ENCODE measurements around the gene PLB1.

The PLB1 gene

DNA sequence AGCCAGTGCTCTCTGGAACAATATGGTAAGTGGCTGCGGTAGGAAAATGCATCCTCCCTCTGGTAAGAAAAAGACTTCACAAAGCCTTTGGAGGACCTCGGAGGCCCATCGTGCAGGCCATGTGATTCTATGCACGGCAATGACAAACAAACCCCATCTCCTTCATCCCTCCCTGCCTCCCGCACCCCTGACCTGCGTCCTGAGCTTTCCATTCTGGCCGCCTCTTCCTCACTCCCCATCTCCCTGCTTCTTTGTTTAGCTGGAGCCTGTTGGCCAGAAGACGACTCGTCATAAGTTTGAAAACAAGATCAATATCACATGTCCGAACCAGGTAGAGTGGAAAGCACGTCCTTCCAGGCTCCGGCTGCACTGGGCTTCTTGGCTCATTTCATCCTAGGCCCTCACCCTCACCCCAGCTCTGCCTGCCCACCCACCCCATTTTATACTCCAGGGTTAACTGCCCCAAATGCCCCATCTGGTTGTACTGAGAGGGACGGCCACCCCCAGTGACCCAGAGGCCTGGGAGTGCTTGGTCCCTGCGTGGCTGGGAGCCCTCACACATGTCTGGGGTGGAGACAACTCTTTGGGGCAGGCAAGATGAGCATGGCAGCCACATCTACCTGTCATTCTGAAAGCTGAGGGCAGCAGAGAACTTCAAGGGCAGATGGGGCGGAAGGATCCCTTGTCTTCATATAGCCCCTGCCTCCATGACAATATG lies 94.0 kb downstream of the PLB1 start:
- no peak overlapping the region for H3K4me3 ChIP-seq (replicated peaks; ENCODE audit: insufficient read depth, low read length)
- TF ChIP-seq, protein P1, sequence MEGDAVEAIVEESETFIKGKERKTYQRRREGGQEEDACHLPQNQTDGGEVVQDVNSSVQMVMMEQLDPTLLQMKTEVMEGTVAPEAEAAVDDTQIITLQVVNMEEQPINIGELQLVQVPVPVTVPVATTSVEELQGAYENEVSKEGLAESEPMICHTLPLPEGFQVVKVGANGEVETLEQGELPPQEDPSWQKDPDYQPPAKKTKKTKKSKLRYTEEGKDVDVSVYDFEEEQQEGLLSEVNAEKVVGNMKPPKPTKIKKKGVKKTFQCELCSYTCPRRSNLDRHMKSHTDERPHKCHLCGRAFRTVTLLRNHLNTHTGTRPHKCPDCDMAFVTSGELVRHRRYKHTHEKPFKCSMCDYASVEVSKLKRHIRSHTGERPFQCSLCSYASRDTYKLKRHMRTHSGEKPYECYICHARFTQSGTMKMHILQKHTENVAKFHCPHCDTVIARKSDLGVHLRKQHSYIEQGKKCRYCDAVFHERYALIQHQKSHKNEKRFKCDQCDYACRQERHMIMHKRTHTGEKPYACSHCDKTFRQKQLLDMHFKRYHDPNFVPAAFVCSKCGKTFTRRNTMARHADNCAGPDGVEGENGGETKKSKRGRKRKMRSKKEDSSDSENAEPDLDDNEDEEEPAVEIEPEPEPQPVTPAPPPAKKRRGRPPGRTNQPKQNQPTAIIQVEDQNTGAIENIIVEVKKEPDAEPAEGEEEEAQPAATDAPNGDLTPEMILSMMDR (IDR thresholded peaks at IDR 0.05; ENCODE audit: insufficient read depth, low read length) = no peak
- TF ChIP-seq, protein P2, sequence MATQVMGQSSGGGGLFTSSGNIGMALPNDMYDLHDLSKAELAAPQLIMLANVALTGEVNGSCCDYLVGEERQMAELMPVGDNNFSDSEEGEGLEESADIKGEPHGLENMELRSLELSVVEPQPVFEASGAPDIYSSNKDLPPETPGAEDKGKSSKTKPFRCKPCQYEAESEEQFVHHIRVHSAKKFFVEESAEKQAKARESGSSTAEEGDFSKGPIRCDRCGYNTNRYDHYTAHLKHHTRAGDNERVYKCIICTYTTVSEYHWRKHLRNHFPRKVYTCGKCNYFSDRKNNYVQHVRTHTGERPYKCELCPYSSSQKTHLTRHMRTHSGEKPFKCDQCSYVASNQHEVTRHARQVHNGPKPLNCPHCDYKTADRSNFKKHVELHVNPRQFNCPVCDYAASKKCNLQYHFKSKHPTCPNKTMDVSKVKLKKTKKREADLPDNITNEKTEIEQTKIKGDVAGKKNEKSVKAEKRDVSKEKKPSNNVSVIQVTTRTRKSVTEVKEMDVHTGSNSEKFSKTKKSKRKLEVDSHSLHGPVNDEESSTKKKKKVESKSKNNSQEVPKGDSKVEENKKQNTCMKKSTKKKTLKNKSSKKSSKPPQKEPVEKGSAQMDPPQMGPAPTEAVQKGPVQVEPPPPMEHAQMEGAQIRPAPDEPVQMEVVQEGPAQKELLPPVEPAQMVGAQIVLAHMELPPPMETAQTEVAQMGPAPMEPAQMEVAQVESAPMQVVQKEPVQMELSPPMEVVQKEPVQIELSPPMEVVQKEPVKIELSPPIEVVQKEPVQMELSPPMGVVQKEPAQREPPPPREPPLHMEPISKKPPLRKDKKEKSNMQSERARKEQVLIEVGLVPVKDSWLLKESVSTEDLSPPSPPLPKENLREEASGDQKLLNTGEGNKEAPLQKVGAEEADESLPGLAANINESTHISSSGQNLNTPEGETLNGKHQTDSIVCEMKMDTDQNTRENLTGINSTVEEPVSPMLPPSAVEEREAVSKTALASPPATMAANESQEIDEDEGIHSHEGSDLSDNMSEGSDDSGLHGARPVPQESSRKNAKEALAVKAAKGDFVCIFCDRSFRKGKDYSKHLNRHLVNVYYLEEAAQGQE (IDR thresholded peaks at IDR 0.05; ENCODE audit: insufficient replicate concordance, low read depth) = no peak
- TF ChIP-seq SPI1 (IDR thresholded peaks at IDR 0.05; ENCODE audit: borderline replicate concordance, low read depth) = no peak
- no peaks in the 10 kb centered on the region for H3K27me3 ChIP-seq (ENCODE audit: insufficient read depth, poor library complexity, severe bottlenecking)
- H3K27ac ChIP-seq (replicated peaks) = no peak overlapping the region
- DNase-seq (ENCODE audit: low read depth in 1 of 2, low spot score in 1 of 2) = no peak

GRCh38 chr2:28590496-28591301 lies 94.8 kb downstream of the PLB1 start:
- TF ChIP-seq, protein P1 (IDR thresholded peaks at IDR 0.05; ENCODE audit: insufficient read depth, low read length) = no peak
- TF ChIP-seq POLR2AphosphoS5 (IDR thresholded peaks at IDR 0.05; ENCODE audit: low read depth) (no peak), SPI1 (IDR thresholded peaks at IDR 0.05; ENCODE audit: borderline replicate concordance, low read depth) (no peak), GABPA (IDR thresholded peaks at IDR 0.05; ENCODE audit: low read depth) (no peak)
- TF ChIP-seq, protein P2 (IDR thresholded peaks at IDR 0.05; ENCODE audit: insufficient replicate concordance, low read depth) = no peak
- DNase-seq (ENCODE audit: low read depth in 1 of 2, low spot score in 1 of 2) = no peak
- no peak overlapping the region for H3K4me3 ChIP-seq (replicated peaks; ENCODE audit: insufficient read depth, low read length)
- H3K27ac ChIP-seq (replicated peaks) = no peak overlapping the region
- no peaks in the 10 kb centered on the region for H3K27me3 ChIP-seq (ENCODE audit: insufficient read depth, poor library complexity, severe bottlenecking)

GRCh38 chr2:28591711-28592335 lies 96.0 kb downstream of the PLB1 start:
- DNase-seq (ENCODE audit: low read depth in 1 of 2, low spot score in 1 of 2) = no peak

DNA sequence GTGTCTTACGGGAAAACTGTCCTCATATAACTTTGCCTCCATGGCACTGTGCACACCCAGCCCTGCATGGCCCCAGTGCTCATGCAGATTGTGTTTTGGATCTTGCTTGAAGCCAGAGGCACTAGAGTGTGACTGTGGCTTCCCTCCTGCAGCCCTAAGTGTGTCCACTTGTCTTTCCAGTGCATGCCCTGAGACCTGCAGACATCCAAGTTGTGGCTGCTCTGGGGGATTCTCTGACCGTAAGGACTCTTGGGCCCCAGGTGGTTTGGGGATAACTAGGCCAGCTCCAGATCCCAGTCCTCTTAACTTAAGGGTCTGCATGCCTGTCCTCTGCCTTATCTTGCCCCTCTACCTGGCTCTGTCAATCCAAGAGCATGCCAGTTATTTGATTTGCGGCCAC lies 96.6 kb downstream of the PLB1 start:
- no peak overlapping the region for H3K4me3 ChIP-seq (replicated peaks; ENCODE audit: insufficient read depth, low read length)
- no peaks in the 10 kb centered on the region for H3K27me3 ChIP-seq (ENCODE audit: insufficient read depth, poor library complexity, severe bottlenecking)
- no peak for TF ChIP-seq POLR2AphosphoS5 (IDR thresholded peaks at IDR 0.05; ENCODE audit: low read depth)
- TF ChIP-seq, protein P1 (IDR thresholded peaks at IDR 0.05; ENCODE audit: insufficient read depth, low read length) = no peak
- TF ChIP-seq GABPA (IDR thresholded peaks at IDR 0.05; ENCODE audit: low read depth) = no peak
- TF ChIP-seq, protein P2 (IDR thresholded peaks at IDR 0.05; ENCODE audit: insufficient replicate concordance, low read depth) = no peak
- no peak for TF ChIP-seq SPI1 (IDR thresholded peaks at IDR 0.05; ENCODE audit: borderline replicate concordance, low read depth)
- DNase-seq (ENCODE audit: low read depth in 1 of 2, low spot score in 1 of 2) = no peak
- no peak overlapping the region for H3K27ac ChIP-seq (replicated peaks)

More at GRCh38 chr2:28591711-28592335, 96.0 kb downstream of the PLB1 start:
- no peak overlapping the region for H3K27ac ChIP-seq (replicated peaks)
- H3K4me3 ChIP-seq (replicated peaks; ENCODE audit: insufficient read depth, low read length) = no peak overlapping the region
- no peaks in the 10 kb centered on the region for H3K27me3 ChIP-seq (ENCODE audit: insufficient read depth, poor library complexity, severe bottlenecking)
- no peak for TF ChIP-seq SPI1 (IDR thresholded peaks at IDR 0.05; ENCODE audit: borderline replicate concordance, low read depth)
